Body of pancreas (tissue), 4 donors: Measurements from ENCODE around the gene NKAIN4. TPM values are rescaled to one million over a fixed set of nuclear protein-coding genes. Genes with fewer than 3 reads are reported as not detected.

Experiments
- ATAC-seq: fragments of 150-250 bp; one replicate; pipeline ENCODE4 v1.9.1; 2016
- DNase-seq, 4 donors: peaks; one replicate each; pipeline ENCODE4 v3.0.0-alpha.2; 2019
- H3K27ac ChIP-seq, 4 donors: fragments of 200-600 bp; sonication (generic); 1 replicate in 3 of 4; 2 replicates in 1 of 4; pipeline versions ENCODE4 v1.5.1 to v1.6.1; 2016 to 2019; ENCODE audit warnings: mild to moderate bottlenecking in 1 of 4, mixed read lengths in 1 of 4, moderate library complexity in 1 of 4
- H3K27me3 ChIP-seq, 2 donors: fragments of 200-600 bp; sonication (generic); one replicate each; pipeline ENCODE4 v1.6.0; 2016; ENCODE audit warnings: mild to moderate bottlenecking in 1 of 2
- H3K36me3 ChIP-seq, 2 donors: fragments of 200-600 bp; sonication (generic); replicated peaks in 1 of 2; 2 replicates each; pipeline ENCODE4 v1.5.1; 2016; ENCODE audit warnings: low read depth in 2 of 2; ENCODE audit not compliant: insufficient read depth in 1 of 2
- H3K4me1 ChIP-seq: fragments of 200-600 bp; sonication (generic); one replicate; pipeline ENCODE4 v1.6.0; 2016
- H3K4me3 ChIP-seq, 2 donors: fragments of 200-600 bp; sonication (generic); 1 replicate in 1 of 2; 2 replicates in 1 of 2; pipeline ENCODE4 v1.5.1; 2016 to 2019
- H3K9me3 ChIP-seq, 3 donors: fragments of 200-600 bp; sonication (generic); 1 replicate in 2 of 3; 2 replicates in 1 of 3; pipeline ENCODE4 v1.5.1; 2016
- CTCF ChIP-seq, 7 experiments: fragments of 450-650 bp in 4 of 7; fragments of 200-600 bp in 3 of 7; sonication (generic) in 3 of 7; IDR thresholded peaks; one replicate each; pipeline ENCODE4 v1.5.1; 2016 to 2019; ENCODE audit warnings: antibody characterized with exemption in 7 of 7
- POLR2A ChIP-seq, 3 donors: fragments of 450-650 bp; IDR thresholded peaks; one replicate each; pipeline ENCODE4 v1.6.1; 2016; ENCODE audit warnings: antibody characterized with exemption in 3 of 3, mild to moderate bottlenecking in 2 of 3
- WGBS, 2 donors: methylation state at CpG; one replicate each; pipeline ENCODE4 v1.1.5; 2017; 5-methylcytosine and 5-hydroxymethylcytosine counted together
- intact Hi-C: fragments of 100-400 bp; cut with DNase I; formaldehyde crosslinking; loops from one replicate; pipeline ENCODE4 v1.15.1; 2023
- total RNA-seq, 2 donors: library from RNA; depleted of rRNA; stranded (reverse); fragments of >200 nt; gene quantifications; one replicate each; pipeline ENCODE4 v1.1.0, GENCODE V29; 2016

The NKAIN4 gene
- total RNA-seq, 2 donors from 2014 or later = not detected

- H3K36me3 ChIP-seq = no peaks in the 10 kb centered on the region
- intact Hi-C loops = no loop called here
Observed at GRCh38 chr20:63244468-63244867, 9.8 kb downstream of the NKAIN4 start.

DNA sequence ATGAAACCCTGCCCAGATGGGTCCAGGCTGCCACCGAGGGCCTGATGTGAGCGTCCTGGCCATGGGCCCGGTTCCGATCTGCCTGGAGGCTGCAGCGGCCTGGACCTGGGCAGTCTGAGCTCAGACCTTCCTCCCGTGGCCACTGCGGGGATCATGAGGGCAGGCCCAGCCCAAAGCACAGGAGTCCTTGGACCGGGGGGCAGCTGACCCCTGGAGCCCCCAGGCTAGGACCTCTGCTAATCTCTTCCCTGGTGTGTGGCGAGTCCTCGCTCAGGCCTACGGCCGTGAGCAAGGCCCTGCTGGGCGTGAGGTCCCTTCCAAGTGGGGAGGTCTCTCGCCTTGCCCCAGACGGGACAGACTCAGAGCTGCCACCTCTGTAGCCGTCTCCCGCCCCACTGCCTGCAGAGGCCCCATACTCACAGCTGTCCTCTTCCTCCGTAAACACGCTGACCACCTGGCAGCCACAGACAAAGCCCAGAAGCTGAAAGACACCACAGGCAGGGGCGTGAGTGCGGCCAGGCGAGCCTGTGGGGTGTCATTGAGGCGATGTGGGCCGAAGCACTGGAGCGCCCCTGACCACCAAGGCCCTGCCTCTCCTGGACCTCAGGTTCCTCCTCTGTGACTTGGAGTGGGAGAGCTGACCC lies 10.5 kb downstream of the NKAIN4 start:
- ATAC-seq (no peak), DNase-seq (no peak)
- 67 to 68% methylated on average over 9 to 25 of the region's 25 CpGs for WGBS, 2 donors
- Histone ChIP-seq H3K27ac (no peak overlapping the region), H3K4me1 (peaks cover 7% of the 10 kb centered on the region), H3K36me3 (no peaks in the 10 kb centered on the region), H3K27me3 (peaks cover 0 to 5% of the 10 kb centered on the region in 2 donors), H3K4me3 (no peak overlapping the region), H3K9me3 (no peaks in the 10 kb centered on the region)
- intact Hi-C loops = no loop called here
- TF ChIP-seq POLR2A (IDR thresholded peaks at IDR 0.05) (no peak), CTCF (IDR thresholded peaks at IDR 0.05) (no peak)

More at GRCh38 chr20:63244468-63244867, 9.8 kb downstream of the NKAIN4 start:
- 78% methylated on average over 6 of the region's 10 CpGs; no CpG with 5 or more reads in 1 of the 2 donors for WGBS, 2 donors
- no peak overlapping the region for H3K27ac ChIP-seq
- ATAC-seq (no peak), DNase-seq (no peak)
- H3K27me3 ChIP-seq = peaks cover 0 to 5% of the 10 kb centered on the region in 2 donors
- no peaks in the 10 kb centered on the region for H3K9me3 ChIP-seq
- H3K4me3 ChIP-seq = no peak overlapping the region
- peaks cover 7% of the 10 kb centered on the region for H3K4me1 ChIP-seq
- TF ChIP-seq POLR2A (IDR thresholded peaks at IDR 0.05) = no peak
- no peak for TF ChIP-seq CTCF (IDR thresholded peaks at IDR 0.05)

- intact Hi-C loops = no loop called here
- no peak for TF ChIP-seq CTCF (IDR thresholded peaks at IDR 0.05)
- TF ChIP-seq POLR2A (IDR thresholded peaks at IDR 0.05) = no peak
- H3K4me3 ChIP-seq = no peak overlapping the region
- H3K27me3 ChIP-seq = peaks cover 0 to 1% of the 10 kb centered on the region in 2 donors
- 64 to 81% methylated on average over 14 to 18 of the region's 21 CpGs for WGBS, 2 donors
- H3K9me3 ChIP-seq = no peaks in the 10 kb centered on the region
- no peak overlapping the region for H3K27ac ChIP-seq
- H3K4me1 ChIP-seq = peaks cover 7% of the 10 kb centered on the region
- H3K36me3 ChIP-seq = no peaks in the 10 kb centered on the region
- DNase-seq (no peak), ATAC-seq (no peak)
Observed at GRCh38 chr20:63242736-63243135, 11.5 kb downstream of the NKAIN4 start.

DNA sequence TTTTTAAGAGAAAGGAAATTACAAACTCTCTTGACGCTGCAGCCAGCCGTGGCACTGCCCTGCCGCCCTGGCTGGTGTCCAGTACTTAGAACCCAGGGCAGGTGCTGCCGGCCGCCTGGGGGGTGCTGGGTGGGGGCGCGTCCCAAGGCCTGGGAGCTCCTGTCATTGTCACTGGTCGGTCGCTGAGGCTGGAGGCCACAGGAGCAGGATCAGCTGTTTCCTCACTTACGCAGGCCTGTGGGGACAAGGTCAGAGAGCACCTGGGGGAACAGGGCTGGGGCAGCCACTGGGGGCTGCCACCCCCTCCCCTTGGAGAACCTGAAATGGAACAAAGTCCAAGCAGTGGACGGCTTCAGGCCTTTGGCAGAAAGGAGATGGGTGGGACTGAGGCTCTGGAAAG lies 13.0 kb downstream of the NKAIN4 start:
- ATAC-seq (no peak), DNase-seq (no peak)
- no peak for TF ChIP-seq CTCF (IDR thresholded peaks at IDR 0.05)
- Histone ChIP-seq H3K4me3 (no peak overlapping the region), H3K36me3 (no peaks in the 10 kb centered on the region), H3K9me3 (no peaks in the 10 kb centered on the region), H3K27ac (no peak overlapping the region), H3K4me1 (no peaks in the 10 kb centered on the region), H3K27me3 (no peaks in the 10 kb centered on the region)
- intact Hi-C loops = no loop called here
- 17 to 23% methylated on average over 9 to 11 of the region's 11 CpGs for WGBS, 2 donors

GRCh38 chr20:63240004-63240403 lies 14.3 kb downstream of the NKAIN4 start:
- peaks cover 1% of the 10 kb centered on the region for H3K4me1 ChIP-seq
- H3K27me3 ChIP-seq = no peaks in the 10 kb centered on the region
- WGBS, 2 donors = 67 to 86% methylated on average over 1 to 9 of the region's 11 CpGs
- no peaks in the 10 kb centered on the region for H3K36me3 ChIP-seq
- no peak overlapping the region for H3K27ac ChIP-seq
- no peak overlapping the region for H3K4me3 ChIP-seq
- DNase-seq (no peak), ATAC-seq (no peak)
- TF ChIP-seq POLR2A (IDR thresholded peaks at IDR 0.05) (no peak), CTCF (IDR thresholded peaks at IDR 0.05) (no peak)
- no peaks in the 10 kb centered on the region for H3K9me3 ChIP-seq
- intact Hi-C loops = no loop called here
